Measurements from ENCODE around the gene NFASC.

Gene NFASC

GRCh38 chr1:204837440-204838084, 33.1 kb upstream of the NFASC start:
- no peak overlapping the region for H3K18ac ChIP-seq (ENCODE audit: low read length)
- H3K9me3 ChIP-seq (ENCODE audit: insufficient read depth, low read depth, low read length): peaks cover 2% of the 10 kb centered on the region
- no peak overlapping the region for H2AFZ ChIP-seq (ENCODE audit: insufficient read depth, low read length, poor library complexity)
- H2BK12ac ChIP-seq (ENCODE audit: low read length): no peak overlapping the region
- no peak overlapping the region for H4K8ac ChIP-seq (ENCODE audit: low read depth, low read length)
- H3K4me1 ChIP-seq (ENCODE audit: control insufficient read depth in 1 of 2, insufficient read depth in 2 of 2, low read length in 2 of 2): peaks cover 0 to 6% of the 10 kb centered on the region in 2 experiments
- no peaks in the 10 kb centered on the region for H3K36me3 ChIP-seq (ENCODE audit: control insufficient read depth in 1 of 2, insufficient read depth in 2 of 2, low read length in 2 of 2)
- H4K12ac ChIP-seq (ENCODE audit: low read depth, low read length): no peak overlapping the region
- no peaks in the 10 kb centered on the region for H3K27me3 ChIP-seq (ENCODE audit: insufficient read depth, low read length)
- H3K23ac ChIP-seq (ENCODE audit: low read length): no peak overlapping the region
- peak; percentile 53 to 80 for DNase-seq
- H3K4ac ChIP-seq (ENCODE audit: low read depth, low read length): no peak overlapping the region
- H3K14ac ChIP-seq (ENCODE audit: low read length): no peak overlapping the region
- H4K91ac ChIP-seq (ENCODE audit: low read depth, low read length): no peak overlapping the region
- H3K4me3 ChIP-seq (ENCODE audit: low read depth, low read length): no peak overlapping the region
- no peak overlapping the region for H3K4me2 ChIP-seq (ENCODE audit: low read length)
- no peak overlapping the region for H3K9ac ChIP-seq (ENCODE audit: low read length)
- no peak overlapping the region for H2BK5ac ChIP-seq (ENCODE audit: low read depth, low read length, poor library complexity)
- no peak overlapping the region for H2BK120ac ChIP-seq (ENCODE audit: insufficient read depth, low read length, poor library complexity)
- H3K27ac ChIP-seq (ENCODE audit: low read depth, low read length): no peak overlapping the region
- no CpG with 5 or more reads among the region's 7 CpGs for WGBS (ENCODE audit: extremely low coverage, insufficient coverage, insufficient read length)
- H3K79me1 ChIP-seq (ENCODE audit: low read length): no peaks in the 10 kb centered on the region
- no peak overlapping the region for H2AK5ac ChIP-seq (ENCODE audit: low read length)
- H3K79me2 ChIP-seq (ENCODE audit: control insufficient read depth, insufficient read depth, low read length, poor library complexity): no peaks in the 10 kb centered on the region

GRCh38 chr1:204841316-204841715, 29.3 kb upstream of the NFASC start:
- Histone ChIP-seq H4K12ac (ENCODE audit: low read depth, low read length) (no peak overlapping the region), H3K4me2 (ENCODE audit: low read length) (no peak overlapping the region), H2AK5ac (ENCODE audit: low read length) (no peak overlapping the region), H4K8ac (ENCODE audit: low read depth, low read length) (no peak overlapping the region), H3K4me3 (ENCODE audit: low read depth, low read length) (no peak overlapping the region), H2AFZ (ENCODE audit: insufficient read depth, low read length, poor library complexity) (no peak overlapping the region), H3K14ac (ENCODE audit: low read length) (no peak overlapping the region), H3K27me3 (ENCODE audit: insufficient read depth, low read length) (no peaks in the 10 kb centered on the region), H3K79me2 (ENCODE audit: control insufficient read depth, insufficient read depth, low read length, poor library complexity) (no peaks in the 10 kb centered on the region), H4K91ac (ENCODE audit: low read depth, low read length) (no peak overlapping the region), H3K79me1 (ENCODE audit: low read length) (no peaks in the 10 kb centered on the region), H3K23ac (ENCODE audit: low read length) (no peak overlapping the region), H3K4ac (ENCODE audit: low read depth, low read length) (no peak overlapping the region), H2BK5ac (ENCODE audit: low read depth, low read length, poor library complexity) (no peak overlapping the region), H3K4me1 (ENCODE audit: control insufficient read depth in 1 of 2, insufficient read depth in 2 of 2, low read length in 2 of 2) (peaks cover 0 to 9% of the 10 kb centered on the region in 2 experiments), H3K36me3 (ENCODE audit: control insufficient read depth in 1 of 2, insufficient read depth in 2 of 2, low read length in 2 of 2) (no peaks in the 10 kb centered on the region), H3K9ac (ENCODE audit: low read length) (no peak overlapping the region), H3K18ac (ENCODE audit: low read length) (no peak overlapping the region), H3K27ac (ENCODE audit: low read depth, low read length) (no peak overlapping the region), H2BK120ac (ENCODE audit: insufficient read depth, low read length, poor library complexity) (no peak overlapping the region), H3K9me3 (ENCODE audit: insufficient read depth, low read depth, low read length) (peaks cover 2% of the 10 kb centered on the region), H2BK12ac (ENCODE audit: low read length) (no peak overlapping the region)
- WGBS (ENCODE audit: extremely low coverage, insufficient coverage, insufficient read length): no CpG with 5 or more reads among the region's 1 CpG
- DNase-seq: peak; percentile 66 to 82

- H2BK12ac ChIP-seq (ENCODE audit: low read length): no peak overlapping the region
- WGBS (ENCODE audit: extremely low coverage, insufficient coverage, insufficient read length): no CpG with 5 or more reads among the region's 2 CpGs
- no peak overlapping the region for H4K8ac ChIP-seq (ENCODE audit: low read depth, low read length)
Observed at GRCh38 chr1:204841798-204842197, 28.9 kb upstream of the NFASC start.

DNA sequence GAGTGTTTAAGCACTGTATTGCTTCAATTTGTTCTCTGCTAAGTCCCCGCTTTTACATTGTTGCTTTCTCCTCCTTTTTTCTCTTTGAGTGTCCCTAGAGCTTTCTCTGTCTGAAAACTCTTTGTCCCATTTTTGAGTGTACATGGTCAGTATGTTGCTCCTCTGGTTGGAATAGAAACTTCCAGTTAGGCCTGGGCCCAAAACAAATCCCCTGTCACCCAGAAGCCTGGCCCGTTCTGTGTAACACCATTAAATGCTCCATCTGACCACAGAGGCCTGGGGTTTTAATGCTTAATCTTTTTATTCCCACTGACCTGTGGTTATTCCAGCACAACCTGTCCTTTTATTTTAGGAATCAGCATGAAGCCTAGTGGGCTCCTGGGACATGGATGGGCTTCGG, 28.3 kb upstream of the NFASC start:
- no peak overlapping the region for H2AFZ ChIP-seq (ENCODE audit: insufficient read depth, low read length, poor library complexity)
- peaks cover 2 to 15% of the 10 kb centered on the region in 2 experiments for H3K4me1 ChIP-seq (ENCODE audit: control insufficient read depth in 1 of 2, insufficient read depth in 2 of 2, low read length in 2 of 2)
- H3K9ac ChIP-seq (ENCODE audit: low read length): no peak overlapping the region
- no peak overlapping the region for H2BK12ac ChIP-seq (ENCODE audit: low read length)
- H3K27me3 ChIP-seq (ENCODE audit: insufficient read depth, low read length): no peaks in the 10 kb centered on the region
- no peak overlapping the region for H3K18ac ChIP-seq (ENCODE audit: low read length)
- peaks cover 2% of the 10 kb centered on the region for H3K9me3 ChIP-seq (ENCODE audit: insufficient read depth, low read depth, low read length)
- no peak overlapping the region for H3K14ac ChIP-seq (ENCODE audit: low read length)
- H3K36me3 ChIP-seq (ENCODE audit: control insufficient read depth in 1 of 2, insufficient read depth in 2 of 2, low read length in 2 of 2): no peaks in the 10 kb centered on the region
- no peak for DNase-seq
- WGBS (ENCODE audit: extremely low coverage, insufficient coverage, insufficient read length): no CpG with 5 or more reads among the region's 3 CpGs
- H3K23ac ChIP-seq (ENCODE audit: low read length): no peak overlapping the region
- no peaks in the 10 kb centered on the region for H3K79me2 ChIP-seq (ENCODE audit: control insufficient read depth, insufficient read depth, low read length, poor library complexity)
- H4K8ac ChIP-seq (ENCODE audit: low read depth, low read length): no peak overlapping the region
- H2AK5ac ChIP-seq (ENCODE audit: low read length): no peak overlapping the region
- H4K12ac ChIP-seq (ENCODE audit: low read depth, low read length): no peak overlapping the region
- no peak overlapping the region for H2BK5ac ChIP-seq (ENCODE audit: low read depth, low read length, poor library complexity)
- no peak overlapping the region for H3K4me3 ChIP-seq (ENCODE audit: low read depth, low read length)
- peak overlapping the region; percentile 61 for H2BK120ac ChIP-seq (ENCODE audit: insufficient read depth, low read length, poor library complexity)
- no peaks in the 10 kb centered on the region for H3K79me1 ChIP-seq (ENCODE audit: low read length)
- no peak overlapping the region for H3K27ac ChIP-seq (ENCODE audit: low read depth, low read length)
- H3K4ac ChIP-seq (ENCODE audit: low read depth, low read length): no peak overlapping the region
- H3K4me2 ChIP-seq (ENCODE audit: low read length): no peak overlapping the region
- H4K91ac ChIP-seq (ENCODE audit: low read depth, low read length): no peak overlapping the region

More at GRCh38 chr1:204841798-204842197, 28.9 kb upstream of the NFASC start:
- no peak overlapping the region for H4K12ac ChIP-seq (ENCODE audit: low read depth, low read length)
- no peak overlapping the region for H3K23ac ChIP-seq (ENCODE audit: low read length)
- no peak overlapping the region for H2AK5ac ChIP-seq (ENCODE audit: low read length)
- no peak overlapping the region for H3K4ac ChIP-seq (ENCODE audit: low read depth, low read length)
- peak overlapping the region; percentile 47 for H3K4me3 ChIP-seq (ENCODE audit: low read depth, low read length)
- H3K9ac ChIP-seq (ENCODE audit: low read length): no peak overlapping the region
- peaks cover 2% of the 10 kb centered on the region for H3K9me3 ChIP-seq (ENCODE audit: insufficient read depth, low read depth, low read length)
- H3K27ac ChIP-seq (ENCODE audit: low read depth, low read length): no peak overlapping the region
- no peak overlapping the region for H4K91ac ChIP-seq (ENCODE audit: low read depth, low read length)
- no peak overlapping the region for H3K18ac ChIP-seq (ENCODE audit: low read length)
- H2BK120ac ChIP-seq (ENCODE audit: insufficient read depth, low read length, poor library complexity): no peak overlapping the region
- no peaks in the 10 kb centered on the region for H3K79me2 ChIP-seq (ENCODE audit: control insufficient read depth, insufficient read depth, low read length, poor library complexity)
- H3K79me1 ChIP-seq (ENCODE audit: low read length): no peaks in the 10 kb centered on the region
- DNase-seq: no peak
- no peak overlapping the region for H2BK5ac ChIP-seq (ENCODE audit: low read depth, low read length, poor library complexity)
- no peak overlapping the region for H2AFZ ChIP-seq (ENCODE audit: insufficient read depth, low read length, poor library complexity)
- H3K36me3 ChIP-seq (ENCODE audit: control insufficient read depth in 1 of 2, insufficient read depth in 2 of 2, low read length in 2 of 2): no peaks in the 10 kb centered on the region
- no peak overlapping the region for H3K14ac ChIP-seq (ENCODE audit: low read length)
- peaks cover 0 to 13% of the 10 kb centered on the region in 2 experiments for H3K4me1 ChIP-seq (ENCODE audit: control insufficient read depth in 1 of 2, insufficient read depth in 2 of 2, low read length in 2 of 2)
- no peak overlapping the region for H3K4me2 ChIP-seq (ENCODE audit: low read length)
- H3K27me3 ChIP-seq (ENCODE audit: insufficient read depth, low read length): no peaks in the 10 kb centered on the region

All from trophoblast cell (in vitro differentiated cells and primary cell).